Kasumi-1 (cell line): ENCODE data around the gene TAL2.

Source experiments
- DNase-seq, 2 experiments: peaks; one replicate each; lab custom pipeline; 2025; lab: John Stamatoyannopoulos, UW

TAL2 gene

DNA sequence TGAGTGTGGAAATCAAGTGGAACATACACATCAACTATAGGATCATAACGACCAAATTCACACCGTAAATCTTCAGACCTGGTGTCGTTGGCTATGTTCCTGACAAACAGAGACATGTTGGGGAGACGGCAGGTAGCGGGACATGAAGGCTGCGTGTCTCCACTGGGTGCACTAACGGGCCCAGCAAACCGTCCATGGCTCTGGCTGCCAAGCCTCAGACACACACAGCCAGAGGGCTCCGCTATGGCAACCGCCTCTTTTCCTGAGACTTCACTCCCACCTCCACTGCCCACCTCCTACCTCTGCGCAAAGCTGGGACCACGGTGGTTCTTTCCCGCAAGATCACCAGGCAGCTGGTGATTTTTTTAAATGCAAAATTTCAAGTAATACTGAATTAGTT, 48.4 kb downstream of the TAL2 start:
- no peak for DNase-seq

DNA sequence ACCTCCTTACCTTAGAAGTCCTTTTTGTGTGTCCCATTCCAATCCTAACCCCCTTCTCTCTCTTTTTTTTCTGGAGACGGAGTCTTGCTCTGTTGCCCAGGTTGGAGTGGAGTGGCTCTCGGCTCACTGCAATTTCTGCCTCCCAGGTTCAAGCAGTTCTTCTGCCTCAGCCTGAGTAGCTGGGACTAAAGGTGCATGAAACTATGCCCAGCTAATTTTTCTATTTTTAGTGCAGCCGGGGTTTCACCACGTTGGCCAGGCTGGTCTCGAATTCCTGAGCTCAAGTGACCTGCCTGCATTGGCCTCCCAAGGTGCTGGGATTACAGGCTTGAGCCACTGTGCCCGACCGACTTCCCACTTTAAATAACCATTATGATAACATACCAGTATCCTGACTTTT, 49.6 kb downstream of the TAL2 start:
- DNase-seq, result no peak

DNA sequence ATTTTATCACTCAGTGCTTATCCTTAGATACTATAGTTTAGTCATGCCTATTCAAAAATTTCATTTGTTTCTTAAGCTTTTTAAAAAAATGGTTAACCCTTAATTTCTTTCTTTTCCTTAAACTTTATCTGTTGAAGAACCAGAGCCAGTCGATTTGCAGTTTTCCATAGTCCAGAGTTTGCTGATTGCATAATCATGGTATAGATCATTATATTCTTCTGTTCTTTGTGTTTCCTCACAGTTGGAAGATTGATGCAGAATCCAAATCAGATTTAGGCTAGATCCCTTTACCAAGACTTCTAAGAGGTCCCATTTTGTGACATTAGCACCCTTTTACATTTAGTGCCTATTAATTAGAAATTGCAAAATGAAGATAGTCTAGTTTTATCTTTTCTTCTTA, 50.0 kb downstream of the TAL2 start:
- no peak for DNase-seq
